GM12878 (cell line): Measurements from ENCODE around the gene KLHL26. TPM values are rescaled to one million over a fixed set of nuclear protein-coding genes. Genes with fewer than 3 reads are reported as not detected.

Experiments used
- ATAC-seq: fragments of 200-7000 bp; cut with Tn5 transposase; 3 replicates; pipeline ENCODE4 v1.9.1; 2020; ENCODE audit warnings: mild to moderate bottlenecking, moderate library complexity
- BruUV-seq: library from RNA; stranded (reverse); fragments of 400-500 nt; replicated peaks from 2 replicates; lab custom pipeline; 2021; lab: Mats Ljungman, UMichigan
- CTCF ChIA-PET: fragments of 300-600 bp; sonication (Branson Sonifier 250); formaldehyde crosslinking; extraction: SDS; loops from one replicate; lab custom pipeline; 2021; ENCODE audit warnings: inconsistent platforms; lab: Yijun Ruan, JAX
- POLR2A ChIA-PET: fragments of 350-600 bp; formaldehyde crosslinking; extraction: SDS; loops from one replicate; lab custom pipeline; 2021; ENCODE audit warnings: inconsistent platforms; lab: Charles Lee
- RAD21 ChIA-PET: fragments of 300-600 bp; sonication (Branson Sonifier 250); formaldehyde crosslinking; loops from one replicate; lab custom pipeline; 2023; ENCODE audit warnings: antibody characterized with exemption; ENCODE audit not compliant: unreplicated experiment; lab: Charles Lee
- SMC1A ChIA-PET: fragments of 300-600 bp; sonication (Branson Sonifier 250); formaldehyde crosslinking; loops from one replicate; lab custom pipeline; 2023; ENCODE audit not compliant: unreplicated experiment, uncharacterized antibody; lab: Charles Lee
- DNase-seq: peaks from one replicate; pipeline ENCODE4 v3.0.0-alpha.2; 2011; ENCODE audit warnings: low read depth, low spot score
- FAIRE-seq: peaks from 3 replicates; lab custom pipeline; 2011; peaks lifted over from hg19 to GRCh38; lab: Jason Lieb, UNC
- H2AFZ ChIP-seq: 2 replicates; pipeline ENCODE4 v1.6.0; 2011; ENCODE audit warnings: low read depth, low read length, control low read depth; ENCODE audit not compliant: control insufficient read depth
- H3K27ac ChIP-seq: 2 replicates; pipeline ENCODE4 v1.5.1; 2011; ENCODE audit warnings: control low read depth; ENCODE audit not compliant: control insufficient read depth, insufficient read depth
- H3K27me3 ChIP-seq, 2 experiments: replicated peaks in 1 of 2; 2 replicates each; pipeline versions ENCODE4 v1.6.0 to v1.6.1; 2011; ENCODE audit warnings: low read length in 1 of 2; ENCODE audit not compliant: control insufficient read depth in 2 of 2, insufficient read depth in 2 of 2
- H3K36me3 ChIP-seq, 2 experiments: 2 replicates each; pipeline ENCODE4 v1.5.1; 2011; ENCODE audit warnings: low read length in 1 of 2; ENCODE audit not compliant: control insufficient read depth in 2 of 2, insufficient read depth in 2 of 2
- H3K4me1 ChIP-seq: 2 replicates; pipeline ENCODE4 v1.6.1; 2011; ENCODE audit warnings: mild to moderate bottlenecking, low read length, moderate library complexity, mixed read lengths; ENCODE audit not compliant: control insufficient read depth, insufficient read depth
- H3K4me2 ChIP-seq: 2 replicates; pipeline ENCODE4 v1.6.0; 2011; ENCODE audit warnings: control low read depth; ENCODE audit not compliant: control insufficient read depth, insufficient read depth
- H3K4me3 ChIP-seq: fragments of 200-600 bp; sonication (generic); 2 replicates; pipeline ENCODE4 v1.5.1; 2016
- H3K79me2 ChIP-seq: 2 replicates; pipeline ENCODE4 v1.6.0; 2011; ENCODE audit warnings: low read length; ENCODE audit not compliant: control insufficient read depth, insufficient read depth
- H3K9ac ChIP-seq: 2 replicates; pipeline ENCODE4 v1.8.0; 2011; ENCODE audit warnings: low read length, control low read depth, mixed read lengths; ENCODE audit not compliant: control insufficient read depth, insufficient read depth
- H3K9me3 ChIP-seq: replicated peaks from 3 replicates; pipeline ENCODE4 v1.5.1; 2011; ENCODE audit warnings: mild to moderate bottlenecking, low read length; ENCODE audit not compliant: control insufficient read depth, insufficient read depth
- H4K20me1 ChIP-seq: 2 replicates; pipeline ENCODE4 v1.6.0; 2011; ENCODE audit not compliant: control insufficient read depth, insufficient read depth
- CHD2 ChIP-seq: IDR thresholded peaks from 2 replicates; pipeline ENCODE4 v1.6.1; 2011; ENCODE audit warnings: low read depth, low read length, improper control_type of control experiment, borderline replicate concordance
- NR2F1 ChIP-seq: fragments of 450-650 bp; conservative IDR thresholded peaks from 2 replicates; pipeline ENCODE4 v1.6.1; 2017; ENCODE audit warnings: mild to moderate bottlenecking
- ZSCAN29 ChIP-seq: fragments of 450-650 bp; IDR thresholded peaks from 2 replicates; pipeline ENCODE4 v1.6.1; 2017; ENCODE audit warnings: mild to moderate bottlenecking, moderate library complexity
- WGBS: methylation state at CpG from one replicate; pipeline ENCODE4 v1.1.6; 2016; ENCODE audit warnings: low lambda C conversion rate; ENCODE audit not compliant: insufficient replicate concordance, insufficient coverage; ENCODE audit errors: missing lambda C conversion rate; 5-methylcytosine and 5-hydroxymethylcytosine counted together
- in situ Hi-C: fragments of 300-500 bp; cut with MboI; formaldehyde crosslinking; loops from 9 replicates; pipeline ENCODE4 v1.14.3; 2018; ENCODE audit warnings: mixed read lengths
- intact Hi-C: fragments of 100-400 bp; cut with micrococcal nuclease; formaldehyde crosslinking; loops from one replicate; pipeline ENCODE4 v1.14.2; 2022; ENCODE audit not compliant: unreplicated experiment
- polyA plus RNA-seq, 11 experiments: library from polyadenylated mRNA; depleted of rRNA in 4 of 11; unstranded in 6 of 11; stranded (reverse) in 5 of 11; fragments of >200 nt; fragmentation: Nextera tagmentation in 4 of 11; fragmentation: Illumina TruSeq in 1 of 11; extraction: Ambion mirVana in 4 of 11; extraction: Trizol in 1 of 11; gene quantifications; 1 replicate in 1 of 11; 2 replicates in 10 of 11; pipeline versions ENCODE4 v1.2.1 to v1.2.3, GENCODE V29; 2011 to 2016; ENCODE audit warnings: inconsistent platforms in 2 of 11, missing spikeins in 2 of 11, low read depth in 1 of 11
- total RNA-seq, 4 experiments: library from RNA; depleted of rRNA in 3 of 4; stranded (reverse); fragments of >200 nt in 3 of 4; fragmentation: Illumina TruSeq in 1 of 4; extraction: Trizol in 1 of 4; gene quantifications; 2 replicates each; pipeline versions ENCODE4 v1.2.1 to v1.2.3, GENCODE V29; 2013 to 2021

Gene KLHL26
- total and polyA plus RNA-seq, 10 of the 15 experiments (the other 5 are each of a cell fraction or from before 2014, with no cell fraction given) = 0.18 to 14.6 (median 2.9) TPM

- ChIA-PET POLR2A (no interaction called here), RAD21 (no interaction called here), SMC1A (no interaction called here), CTCF (no interaction called here)
- in situ Hi-C loops (no loop called here), intact Hi-C loops (no loop called here)
- no peak overlapping the region for H3K27ac ChIP-seq
- no peaks in the 10 kb centered on the region for H3K4me1 ChIP-seq
- no peak overlapping the region for H3K9ac ChIP-seq
- H3K9me3 ChIP-seq = no peaks in the 10 kb centered on the region
- WGBS = 33% methylated on average over 11 of the region's 11 CpGs
- H2AFZ ChIP-seq = no peak overlapping the region
- no peaks in the 10 kb centered on the region for H4K20me1 ChIP-seq
- no peaks in the 10 kb centered on the region for H3K79me2 ChIP-seq
- DNase-seq (no peak), ATAC-seq (no peak), FAIRE-seq (no peak)
- BruUV-seq = no TSS peak
- H3K36me3 ChIP-seq = no peaks in the 10 kb centered on the region; a peak in 1 of 4 replicates
- TF ChIP-seq CHD2 (no peak), ZSCAN29 (no peak)
- no peaks in the 10 kb centered on the region for H3K27me3 ChIP-seq
- H3K4me3 ChIP-seq = no peak overlapping the region
- no peak overlapping the region for H3K4me2 ChIP-seq
Observed at GRCh38 chr19:18710186-18710585, 73.4 kb downstream of the KLHL26 start.

- Histone ChIP-seq H2AFZ (no peak overlapping the region), H3K27me3 (no peaks in the 10 kb centered on the region), H3K4me1 (no peaks in the 10 kb centered on the region), H3K4me3 (no peak overlapping the region), H3K4me2 (no peak overlapping the region), H3K9me3 (no peaks in the 10 kb centered on the region), H3K36me3 (no peaks in the 10 kb centered on the region; a peak in 1 of 4 replicates), H3K79me2 (no peaks in the 10 kb centered on the region), H3K9ac (no peak overlapping the region), H4K20me1 (no peaks in the 10 kb centered on the region), H3K27ac (no peak overlapping the region)
- BruUV-seq = no TSS peak
- ATAC-seq = no peak
- intact Hi-C loops (no loop called here), in situ Hi-C loops (no loop called here)
- no peak for FAIRE-seq
- TF ChIP-seq NR2F1 = no peak
- ChIA-PET SMC1A (no interaction called here), CTCF (no interaction called here), POLR2A (no interaction called here), RAD21 (interaction anchor here (1.2 kb wide), 1 partner anchor 11 kb away, joined by 4 read pairs; no protein-coding TSS in a partner anchor)
- WGBS = 82% methylated on average over 26 of the region's 28 CpGs
- no peak for DNase-seq
Observed at GRCh38 chr19:18710996-18711751, 74.3 kb downstream of the KLHL26 start.
